ENCODE measurements around the gene DAP.

DNA sequence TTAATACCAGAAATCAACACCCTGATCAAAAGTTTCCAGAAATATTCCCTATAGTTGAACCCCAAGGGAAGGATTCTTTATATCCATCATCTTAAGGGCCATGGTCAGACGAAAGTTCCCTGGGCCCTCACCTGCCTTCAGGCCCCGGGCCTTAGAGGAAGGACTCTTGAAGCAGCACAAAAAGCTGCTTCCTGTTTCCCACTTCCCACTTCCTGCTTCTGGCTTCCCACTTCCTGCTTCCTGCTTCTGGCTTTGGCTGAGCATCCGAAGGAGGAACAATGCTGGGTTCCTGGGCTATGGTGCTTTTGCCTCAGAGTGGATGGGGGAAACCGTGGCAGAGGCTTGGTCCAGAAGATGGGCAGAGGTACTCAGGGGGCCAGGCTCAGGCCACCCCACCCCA lies 25.8 kb upstream of the DAP start:
- TF ChIP-seq, protein P1, sequence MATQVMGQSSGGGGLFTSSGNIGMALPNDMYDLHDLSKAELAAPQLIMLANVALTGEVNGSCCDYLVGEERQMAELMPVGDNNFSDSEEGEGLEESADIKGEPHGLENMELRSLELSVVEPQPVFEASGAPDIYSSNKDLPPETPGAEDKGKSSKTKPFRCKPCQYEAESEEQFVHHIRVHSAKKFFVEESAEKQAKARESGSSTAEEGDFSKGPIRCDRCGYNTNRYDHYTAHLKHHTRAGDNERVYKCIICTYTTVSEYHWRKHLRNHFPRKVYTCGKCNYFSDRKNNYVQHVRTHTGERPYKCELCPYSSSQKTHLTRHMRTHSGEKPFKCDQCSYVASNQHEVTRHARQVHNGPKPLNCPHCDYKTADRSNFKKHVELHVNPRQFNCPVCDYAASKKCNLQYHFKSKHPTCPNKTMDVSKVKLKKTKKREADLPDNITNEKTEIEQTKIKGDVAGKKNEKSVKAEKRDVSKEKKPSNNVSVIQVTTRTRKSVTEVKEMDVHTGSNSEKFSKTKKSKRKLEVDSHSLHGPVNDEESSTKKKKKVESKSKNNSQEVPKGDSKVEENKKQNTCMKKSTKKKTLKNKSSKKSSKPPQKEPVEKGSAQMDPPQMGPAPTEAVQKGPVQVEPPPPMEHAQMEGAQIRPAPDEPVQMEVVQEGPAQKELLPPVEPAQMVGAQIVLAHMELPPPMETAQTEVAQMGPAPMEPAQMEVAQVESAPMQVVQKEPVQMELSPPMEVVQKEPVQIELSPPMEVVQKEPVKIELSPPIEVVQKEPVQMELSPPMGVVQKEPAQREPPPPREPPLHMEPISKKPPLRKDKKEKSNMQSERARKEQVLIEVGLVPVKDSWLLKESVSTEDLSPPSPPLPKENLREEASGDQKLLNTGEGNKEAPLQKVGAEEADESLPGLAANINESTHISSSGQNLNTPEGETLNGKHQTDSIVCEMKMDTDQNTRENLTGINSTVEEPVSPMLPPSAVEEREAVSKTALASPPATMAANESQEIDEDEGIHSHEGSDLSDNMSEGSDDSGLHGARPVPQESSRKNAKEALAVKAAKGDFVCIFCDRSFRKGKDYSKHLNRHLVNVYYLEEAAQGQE (IDR thresholded peaks at IDR 0.05) = no peak
- TF ChIP-seq, protein P2, sequence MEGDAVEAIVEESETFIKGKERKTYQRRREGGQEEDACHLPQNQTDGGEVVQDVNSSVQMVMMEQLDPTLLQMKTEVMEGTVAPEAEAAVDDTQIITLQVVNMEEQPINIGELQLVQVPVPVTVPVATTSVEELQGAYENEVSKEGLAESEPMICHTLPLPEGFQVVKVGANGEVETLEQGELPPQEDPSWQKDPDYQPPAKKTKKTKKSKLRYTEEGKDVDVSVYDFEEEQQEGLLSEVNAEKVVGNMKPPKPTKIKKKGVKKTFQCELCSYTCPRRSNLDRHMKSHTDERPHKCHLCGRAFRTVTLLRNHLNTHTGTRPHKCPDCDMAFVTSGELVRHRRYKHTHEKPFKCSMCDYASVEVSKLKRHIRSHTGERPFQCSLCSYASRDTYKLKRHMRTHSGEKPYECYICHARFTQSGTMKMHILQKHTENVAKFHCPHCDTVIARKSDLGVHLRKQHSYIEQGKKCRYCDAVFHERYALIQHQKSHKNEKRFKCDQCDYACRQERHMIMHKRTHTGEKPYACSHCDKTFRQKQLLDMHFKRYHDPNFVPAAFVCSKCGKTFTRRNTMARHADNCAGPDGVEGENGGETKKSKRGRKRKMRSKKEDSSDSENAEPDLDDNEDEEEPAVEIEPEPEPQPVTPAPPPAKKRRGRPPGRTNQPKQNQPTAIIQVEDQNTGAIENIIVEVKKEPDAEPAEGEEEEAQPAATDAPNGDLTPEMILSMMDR (IDR thresholded peaks at IDR 0.05; ENCODE audit: low read depth, low read length, missing input control) = no peak
- TF ChIP-seq TAF1 (conservative IDR thresholded peaks at IDR 0.05) = no peak
- no peak for TF ChIP-seq FOXA1 (IDR thresholded peaks at IDR 0.05)
- no peak for TF ChIP-seq YY1 (IDR thresholded peaks at IDR 0.05)
- TF ChIP-seq, protein P3, sequence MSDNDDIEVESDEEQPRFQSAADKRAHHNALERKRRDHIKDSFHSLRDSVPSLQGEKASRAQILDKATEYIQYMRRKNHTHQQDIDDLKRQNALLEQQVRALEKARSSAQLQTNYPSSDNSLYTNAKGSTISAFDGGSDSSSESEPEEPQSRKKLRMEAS (IDR thresholded peaks at IDR 0.05) = no peak
